ENCODE results near the gene C4B.
"Not testable (repeated sequence)": the region's sequence is repeated elsewhere in the genome, so short reads cannot be mapped to it uniquely, and the experiment has no call there.

Gene C4B

GRCh38 chr6:32014547-32014946, at the start of gene C4B:
C4B (plus strand) TSS chr6:32014795; CDS start chr6:32014846, 51 bp downstream.
- not testable (repeated sequence) for DNase-seq

GRCh38 chr6:31965700-31966099, 48.9 kb upstream of the C4B start:
- DNase-seq: no peak

- DNase-seq: no peak
Observed at GRCh38 chr6:31966506-31966905, 48.1 kb upstream of the C4B start.

GRCh38 chr6:31966997-31967925, 47.3 kb upstream of the C4B start:
- DNase-seq: no peak

- no peak for DNase-seq
Observed at GRCh38 chr6:31967926-31968320, 46.7 kb upstream of the C4B start.

- no peak for DNase-seq
Observed at GRCh38 chr6:31968326-31968725, 46.3 kb upstream of the C4B start.

GRCh38 chr6:31968791-31969711, 45.5 kb upstream of the C4B start:
- DNase-seq: no peak

GRCh38 chr6:31969712-31970603, 44.6 kb upstream of the C4B start:
- no peak for DNase-seq

- DNase-seq: no peak
Observed at GRCh38 chr6:31970604-31971271, 43.9 kb upstream of the C4B start.

- DNase-seq: no peak
Observed at GRCh38 chr6:31971279-31971992, 43.2 kb upstream of the C4B start.

GRCh38 chr6:31971993-31972708, 42.4 kb upstream of the C4B start, which contains the start of gene DXO:
DXO (minus strand) TSS chr6:31972138; CDS start chr6:31971675, 463 bp downstream.
- peak; percentile 98 for DNase-seq

GRCh38 chr6:31972709-31973350, 41.8 kb upstream of the C4B start:
- DNase-seq: no peak

- DNase-seq: not testable (repeated sequence)
Observed at GRCh38 chr6:31976065-31976464, 38.5 kb upstream of the C4B start.

GRCh38 chr6:31977816-31978431, 36.7 kb upstream of the C4B start:
- no peak for DNase-seq

- no peak for DNase-seq
Observed at GRCh38 chr6:31978831-31979230, 35.8 kb upstream of the C4B start.

- DNase-seq: no peak
Observed at GRCh38 chr6:31979238-31979898, 35.2 kb upstream of the C4B start.

GRCh38 chr6:31980195-31980876, 34.3 kb upstream of the C4B start:
- not testable (repeated sequence) for DNase-seq

- not testable (repeated sequence) for DNase-seq
Observed at GRCh38 chr6:31980998-31981397, 33.6 kb upstream of the C4B start.
